Mucosa of descending colon (tissue), 3 donors: ENCODE data around the gene KCNIP1. TPM values are rescaled to one million over a fixed set of nuclear protein-coding genes. Genes with fewer than 3 reads are reported as not detected.

Source experiments
- ATAC-seq: fragments of 200-7000 bp; cut with Tn5 transposase; one replicate; pipeline ENCODE4 v1.9.1; 2020; ENCODE audit warnings: mild to moderate bottlenecking, moderate library complexity
- DNase-seq, 3 donors: peaks; one replicate each; pipeline ENCODE4 v3.0.0-alpha.2; 2020
- H3K36me3 ChIP-seq: fragments of 200-600 bp; one replicate; pipeline ENCODE4 v1.8.0; 2021; ENCODE audit warnings: low read depth, mild to moderate bottlenecking
- H3K4me1 ChIP-seq: fragments of 200-600 bp; one replicate; pipeline ENCODE4 v1.8.0; 2021; ENCODE audit warnings: low read depth, mild to moderate bottlenecking
- H3K4me3 ChIP-seq: fragments of 200-600 bp; one replicate; pipeline ENCODE4 v1.8.0; 2021; ENCODE audit warnings: mild to moderate bottlenecking
- H3K9me3 ChIP-seq: fragments of 200-600 bp; one replicate; pipeline ENCODE4 v1.8.0; 2021; ENCODE audit warnings: mild to moderate bottlenecking
- intact Hi-C, 2 donors: fragments of 100-400 bp; cut with DNase I in 1 of 2; cut with micrococcal nuclease in 1 of 2; formaldehyde crosslinking; loops; one replicate each; pipeline versions ENCODE4 v1.11.0 to v1.11.1; 2022; cut with DNase I, micrococcal nuclease
- total RNA-seq, 3 donors: library from RNA; stranded (reverse); fragmentation: NEBNext Ultra II Directional in 2 of 3; extraction: Animal tissue kit (Norgen Biotek cat#: 25700) in 2 of 3; gene quantifications; one replicate each; pipeline versions ENCODE4 v1.2.1 to v1.2.4, GENCODE V29; 2021 to 2023
- TF ChIP-seq, protein P1 (sequence below): fragments of 200-600 bp; IDR thresholded peaks from one replicate; pipeline ENCODE4 v1.8.0; 2022; ENCODE audit warnings: antibody characterized with exemption, mild to moderate bottlenecking
- donor health status: DM: no; HTN: no; CAD: no; lungs with moderate emphysema.
- donor health status: DM: no; HTN: no; CAD: no.
- donor health status: DM: no; HTN: yes; CAD: no.

The KCNIP1 gene
- total RNA-seq, 3 donors from 2014 or later: 0.79 TPM; not detected in 2

DNA sequence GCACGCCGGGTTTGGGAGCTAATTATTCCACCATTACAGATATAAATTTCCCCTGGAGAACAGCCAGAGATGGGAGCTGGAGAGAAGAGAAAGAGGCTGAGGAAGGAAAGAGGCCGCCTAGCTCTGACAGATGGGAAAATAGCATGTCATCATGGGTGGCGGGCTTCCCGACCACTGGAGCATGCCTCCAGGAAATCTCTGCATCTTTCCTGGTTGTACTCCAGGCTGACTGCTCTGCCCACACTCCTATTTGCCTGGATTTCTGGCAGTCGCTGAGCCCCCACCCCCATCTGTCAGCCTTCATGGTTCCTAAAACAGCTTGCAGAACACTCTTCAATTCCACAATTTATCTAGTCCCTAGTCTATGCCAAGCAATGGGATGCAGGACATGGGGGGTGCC lies 265.4 kb downstream of the KCNIP1 start:
- TF ChIP-seq, protein P1, sequence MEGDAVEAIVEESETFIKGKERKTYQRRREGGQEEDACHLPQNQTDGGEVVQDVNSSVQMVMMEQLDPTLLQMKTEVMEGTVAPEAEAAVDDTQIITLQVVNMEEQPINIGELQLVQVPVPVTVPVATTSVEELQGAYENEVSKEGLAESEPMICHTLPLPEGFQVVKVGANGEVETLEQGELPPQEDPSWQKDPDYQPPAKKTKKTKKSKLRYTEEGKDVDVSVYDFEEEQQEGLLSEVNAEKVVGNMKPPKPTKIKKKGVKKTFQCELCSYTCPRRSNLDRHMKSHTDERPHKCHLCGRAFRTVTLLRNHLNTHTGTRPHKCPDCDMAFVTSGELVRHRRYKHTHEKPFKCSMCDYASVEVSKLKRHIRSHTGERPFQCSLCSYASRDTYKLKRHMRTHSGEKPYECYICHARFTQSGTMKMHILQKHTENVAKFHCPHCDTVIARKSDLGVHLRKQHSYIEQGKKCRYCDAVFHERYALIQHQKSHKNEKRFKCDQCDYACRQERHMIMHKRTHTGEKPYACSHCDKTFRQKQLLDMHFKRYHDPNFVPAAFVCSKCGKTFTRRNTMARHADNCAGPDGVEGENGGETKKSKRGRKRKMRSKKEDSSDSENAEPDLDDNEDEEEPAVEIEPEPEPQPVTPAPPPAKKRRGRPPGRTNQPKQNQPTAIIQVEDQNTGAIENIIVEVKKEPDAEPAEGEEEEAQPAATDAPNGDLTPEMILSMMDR: no peak
- intact Hi-C loops: no loop called here
- DNase-seq: no peak
- ATAC-seq: no peak
- Histone ChIP-seq H3K9me3 (no peaks in the 10 kb centered on the region), H3K4me1 (peaks cover 5% of the 10 kb centered on the region), H3K4me3 (no peak overlapping the region), H3K36me3 (no peaks in the 10 kb centered on the region)

DNA sequence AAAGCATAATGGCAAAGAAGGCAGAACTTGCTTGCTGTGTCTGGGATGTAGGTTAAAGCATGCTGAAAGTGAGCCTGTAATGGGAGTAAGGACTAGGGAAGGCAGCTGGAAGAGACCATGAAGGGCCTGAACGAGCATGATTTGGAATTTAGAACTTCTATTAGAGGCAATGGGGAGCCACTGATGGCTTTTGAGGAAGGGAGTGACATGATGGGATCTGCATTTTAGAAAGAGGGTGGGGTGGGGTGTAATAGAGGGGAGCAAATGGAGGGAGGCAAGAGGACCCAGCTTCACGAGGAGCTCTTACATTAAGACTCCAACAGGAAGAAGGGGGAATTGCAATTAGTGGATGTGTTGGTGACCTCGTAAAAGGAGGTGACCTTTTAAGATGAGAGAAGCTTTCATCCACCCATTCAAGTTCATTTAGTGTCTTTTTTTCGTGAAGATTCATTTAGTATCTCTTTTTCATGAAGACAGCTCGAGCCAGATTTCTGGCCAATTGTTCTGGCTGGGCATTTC lies 266.1 kb downstream of the KCNIP1 start:
- TF ChIP-seq, protein P1: no peak
- Histone ChIP-seq H3K36me3 (no peaks in the 10 kb centered on the region), H3K4me3 (no peak overlapping the region), H3K4me1 (peaks cover 5% of the 10 kb centered on the region), H3K9me3 (no peaks in the 10 kb centered on the region)
- intact Hi-C loops: no loop called here
- DNase-seq (no peak), ATAC-seq (no peak)

DNA sequence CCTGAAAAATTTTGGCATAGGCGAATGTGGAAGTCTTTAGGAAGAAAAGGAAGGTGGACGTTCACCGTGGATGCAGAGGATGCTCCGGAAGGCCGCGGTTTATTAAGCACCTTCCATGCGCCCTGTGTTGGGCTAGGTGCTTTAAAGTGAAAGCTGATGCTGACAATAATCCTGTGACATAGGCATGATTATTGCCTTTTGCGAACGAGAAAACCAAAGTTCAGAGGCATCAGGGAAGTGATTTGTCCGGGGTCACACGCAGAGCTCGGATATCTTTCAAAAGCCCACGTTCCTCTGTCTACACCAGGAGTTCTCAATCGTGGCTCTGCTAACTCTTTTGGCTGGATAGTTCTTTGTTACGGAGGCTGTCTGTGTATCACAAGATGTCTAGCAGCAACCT lies 267.7 kb downstream of the KCNIP1 start:
- Histone ChIP-seq H3K36me3 (no peaks in the 10 kb centered on the region), H3K4me1 (peaks cover 5% of the 10 kb centered on the region), H3K4me3 (no peak overlapping the region), H3K9me3 (no peaks in the 10 kb centered on the region)
- TF ChIP-seq, protein P1: no peak
- DNase-seq (no peak), ATAC-seq (no peak)
- intact Hi-C loops: no loop called here

DNA sequence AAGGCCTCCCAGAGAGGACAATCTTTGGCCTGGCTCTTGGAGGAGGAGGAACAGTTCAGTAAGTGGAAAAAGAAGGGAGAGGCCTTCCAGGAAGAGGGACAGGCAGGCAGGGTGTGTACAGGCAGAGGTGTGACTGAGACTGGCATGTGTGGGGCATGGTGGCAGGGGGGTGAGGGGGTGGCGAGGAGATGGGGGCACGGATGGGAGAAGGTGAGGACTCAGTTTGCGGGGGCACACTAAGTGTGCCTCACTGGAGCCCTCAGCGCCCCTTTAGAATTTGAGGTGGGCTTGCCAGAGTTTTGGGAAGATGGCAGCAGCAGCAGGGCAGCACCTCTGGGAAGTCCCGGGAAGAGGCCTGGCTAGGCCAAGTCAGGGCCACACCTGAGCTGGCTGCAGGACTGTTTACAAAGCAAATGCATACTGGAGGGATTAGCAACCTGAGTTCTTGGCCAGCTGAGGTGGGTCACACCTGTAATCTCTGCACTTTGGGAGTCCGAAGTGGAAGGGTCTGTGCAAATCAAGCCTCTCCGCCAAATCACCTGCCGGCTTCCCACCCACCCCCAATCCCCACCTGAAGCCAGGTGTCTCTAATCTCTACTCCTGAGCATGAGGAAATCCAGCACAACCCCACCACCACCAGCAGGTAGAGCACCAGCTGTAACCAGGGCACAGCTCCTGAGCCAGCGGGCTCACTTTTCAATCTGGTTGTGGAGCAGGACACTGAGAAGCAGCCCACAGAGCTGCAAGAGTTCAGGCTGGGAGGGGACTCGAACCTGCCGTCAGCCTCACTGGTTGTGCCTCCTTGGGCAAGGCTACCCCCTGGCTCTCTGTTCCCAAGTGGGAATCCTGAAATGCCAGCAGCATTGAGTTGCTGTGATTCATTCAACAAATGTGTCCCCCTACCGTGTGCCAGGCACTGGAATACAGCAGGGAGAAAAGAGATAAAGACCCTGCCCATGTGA lies 269.5 kb downstream of the KCNIP1 start:
- H3K9me3 ChIP-seq: no peaks in the 10 kb centered on the region
- peaks cover 5% of the 10 kb centered on the region for H3K4me1 ChIP-seq
- no peak overlapping the region for H3K4me3 ChIP-seq
- ATAC-seq (peak; percentile 92), DNase-seq (peak; percentile 54 to 71 (median 54))
- intact Hi-C loops: no loop called here
- no peaks in the 10 kb centered on the region for H3K36me3 ChIP-seq
- TF ChIP-seq, protein P1: no peak

DNA sequence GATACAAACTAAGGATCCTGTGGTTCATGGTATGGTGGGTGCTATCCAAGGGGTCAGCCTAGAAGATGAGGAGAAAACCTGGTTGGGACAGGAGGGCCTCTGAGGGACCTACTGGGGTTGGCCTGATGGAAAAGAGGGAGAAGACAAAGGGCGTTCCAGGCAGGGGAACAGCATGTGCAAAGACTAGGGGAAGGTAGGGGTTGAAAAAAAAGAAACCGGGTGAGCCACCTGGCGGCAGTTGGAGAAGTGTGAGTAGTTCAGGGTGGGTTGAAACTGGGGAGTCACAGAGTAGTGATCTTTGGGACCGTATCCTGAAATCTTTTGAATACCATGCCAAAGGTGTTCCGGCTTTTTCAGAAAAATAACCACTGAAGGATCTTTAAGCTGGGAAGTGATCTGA lies 271.0 kb downstream of the KCNIP1 start:
- ATAC-seq (no peak), DNase-seq (no peak)
- Histone ChIP-seq H3K4me1 (peaks cover 5% of the 10 kb centered on the region), H3K9me3 (no peaks in the 10 kb centered on the region), H3K36me3 (no peaks in the 10 kb centered on the region), H3K4me3 (no peak overlapping the region)
- TF ChIP-seq, protein P1: no peak
- intact Hi-C loops: no loop called here
